HG03045 (cell line): ENCODE measurements around the gene PXT1.

Experiments used
- ATAC-seq: cut with Tn5 transposase; IDR thresholded peaks from one replicate; pipeline ENCODE4 v1.9.1; 2021; ENCODE audit warnings: mild to moderate bottlenecking, moderate library complexity; ENCODE audit not compliant: unreplicated experiment

The PXT1 gene

GRCh38 chr6:36392621-36393020, 50.0 kb downstream of the PXT1 start:
- no peak for ATAC-seq

- ATAC-seq, result no peak
These were observed 53.3 kb downstream of the PXT1 start for GRCh38 chr6:36389353-36389752.

- no peak for ATAC-seq
These were observed 55.0 kb downstream of the PXT1 start, which contains the start of gene ETV7 for GRCh38 chr6:36387440-36388303. TSS of gene ETV7 (minus strand) at chr6:36387669. CDS start at chr6:36387541, 128 bp downstream.

- ATAC-seq, result no peak
These were observed 55.9 kb downstream of the PXT1 start for GRCh38 chr6:36386495-36387439.

GRCh38 chr6:36384095-36384494, 58.6 kb downstream of the PXT1 start:
- ATAC-seq, result no peak

- ATAC-seq, result no peak
These were observed 59.0 kb downstream of the PXT1 start for GRCh38 chr6:36383606-36384005.

- ATAC-seq, result no peak
These were observed 59.7 kb downstream of the PXT1 start for GRCh38 chr6:36382976-36383375.

- no peak for ATAC-seq
These were observed 60.9 kb downstream of the PXT1 start for GRCh38 chr6:36381502-36382389.

GRCh38 chr6:36380166-36380565, 62.5 kb downstream of the PXT1 start:
- ATAC-seq, result no peak

- ATAC-seq, result no peak
These were observed 63.7 kb downstream of the PXT1 start for GRCh38 chr6:36378936-36379335.

- no peak for ATAC-seq
These were observed 64.3 kb downstream of the PXT1 start for GRCh38 chr6:36378243-36378920.

GRCh38 chr6:36377594-36377993, 65.1 kb downstream of the PXT1 start:
- no peak for ATAC-seq

GRCh38 chr6:36376742-36377141, 65.9 kb downstream of the PXT1 start:
- ATAC-seq, result no peak

GRCh38 chr6:36376183-36376582, 66.5 kb downstream of the PXT1 start:
- no peak for ATAC-seq

GRCh38 chr6:36375644-36376155, 67.0 kb downstream of the PXT1 start:
- ATAC-seq, result no peak

GRCh38 chr6:36374972-36375371, 67.7 kb downstream of the PXT1 start:
- ATAC-seq, result no peak

GRCh38 chr6:36374194-36374593, 68.5 kb downstream of the PXT1 start:
- no peak for ATAC-seq

GRCh38 chr6:36373368-36374019, 69.2 kb downstream of the PXT1 start:
- no peak for ATAC-seq

GRCh38 chr6:36372088-36372487, 70.6 kb downstream of the PXT1 start:
- ATAC-seq, result no peak
